Ectodermal cell (in vitro differentiated cells): Measurements from ENCODE around the gene LLGL2.

Experiments
- H3K27ac ChIP-seq: 2 replicates; pipeline ENCODE4 v1.7.0; 2013; ENCODE audit warnings: mild to moderate bottlenecking, low read depth, low read length; ENCODE audit not compliant: insufficient read depth, poor library complexity, severe bottlenecking
- H3K27me3 ChIP-seq: 2 replicates; pipeline ENCODE4 v1.7.0; 2013; ENCODE audit warnings: mild to moderate bottlenecking, low read length; ENCODE audit not compliant: insufficient read depth, control insufficient read depth, poor library complexity, severe bottlenecking
- H3K36me3 ChIP-seq: one replicate; pipeline ENCODE4 v1.7.0; 2013; ENCODE audit warnings: low read length; ENCODE audit not compliant: control insufficient read depth, insufficient read depth
- H3K4me1 ChIP-seq: one replicate; pipeline ENCODE4 v1.7.0; 2013; ENCODE audit warnings: low read length; ENCODE audit not compliant: control insufficient read depth, insufficient read depth
- H3K4me3 ChIP-seq: 2 replicates; pipeline ENCODE4 v1.7.0; 2013; ENCODE audit warnings: low read depth, low read length, control low read depth; ENCODE audit not compliant: insufficient read depth
- H3K9me3 ChIP-seq: 2 replicates; pipeline ENCODE4 v1.7.0; 2013; ENCODE audit warnings: mild to moderate bottlenecking, low read length, moderate library complexity; ENCODE audit not compliant: control insufficient read depth
- WGBS, 2 experiments: methylation state at CpG; one replicate each; pipeline ENCODE4 v1.1.7; 2013; ENCODE audit warnings: missing lambda C conversion rate in 2 of 2; 5-methylcytosine and 5-hydroxymethylcytosine counted together

The LLGL2 gene

DNA sequence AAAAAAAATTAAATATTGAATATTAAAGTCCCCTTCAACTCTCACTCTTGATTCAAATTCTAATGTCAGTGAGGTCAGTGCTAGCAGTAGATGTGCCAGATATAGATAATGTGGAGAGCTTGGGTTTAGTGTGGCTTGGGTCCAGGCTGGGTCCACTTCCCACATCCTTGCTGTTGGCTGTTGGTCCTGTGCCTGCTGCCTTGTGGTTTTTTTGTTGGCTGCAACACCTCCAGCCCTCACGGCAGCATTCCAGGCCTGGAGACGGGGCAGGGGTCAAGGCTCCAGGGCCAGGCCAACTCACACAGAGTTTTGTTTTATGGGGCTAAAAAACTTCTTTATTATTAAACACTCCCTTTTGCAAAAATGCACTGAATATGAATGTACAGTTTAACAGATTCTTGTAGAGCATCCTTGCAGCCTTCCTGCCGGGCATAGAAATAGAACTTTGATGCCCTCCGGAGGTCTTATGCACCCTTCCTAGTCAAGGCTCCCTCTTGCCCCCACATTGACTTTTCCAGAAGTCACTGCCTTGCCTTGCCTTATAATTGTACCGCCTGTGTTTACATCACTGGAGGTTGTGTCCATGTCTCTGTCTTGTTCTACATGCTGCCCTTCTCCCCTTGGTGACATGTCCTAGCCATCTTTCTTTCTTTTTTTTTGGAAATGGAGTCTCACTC, 36.6 kb downstream of the LLGL2 start:
- Histone ChIP-seq H3K27me3 (no peaks in the 10 kb centered on the region), H3K4me1 (peaks cover 10% of the 10 kb centered on the region), H3K9me3 (no peaks in the 10 kb centered on the region), H3K27ac (no peak overlapping the region), H3K4me3 (no peak overlapping the region), H3K36me3 (no peaks in the 10 kb centered on the region)
- 89% methylated on average over 5 of the region's 5 CpGs for WGBS, 2 experiments

- no peaks in the 10 kb centered on the region for H3K4me1 ChIP-seq
- H3K27ac ChIP-seq = no peak overlapping the region
- no peak overlapping the region for H3K4me3 ChIP-seq
- no peaks in the 10 kb centered on the region for H3K27me3 ChIP-seq
- no peaks in the 10 kb centered on the region for H3K36me3 ChIP-seq
- WGBS, 2 experiments = 93 to 94% methylated on average over 28 of the region's 28 CpGs
- no peaks in the 10 kb centered on the region for H3K9me3 ChIP-seq
Measured at GRCh38 chr17:75563063-75563758, 37.7 kb downstream of the LLGL2 start.

DNA sequence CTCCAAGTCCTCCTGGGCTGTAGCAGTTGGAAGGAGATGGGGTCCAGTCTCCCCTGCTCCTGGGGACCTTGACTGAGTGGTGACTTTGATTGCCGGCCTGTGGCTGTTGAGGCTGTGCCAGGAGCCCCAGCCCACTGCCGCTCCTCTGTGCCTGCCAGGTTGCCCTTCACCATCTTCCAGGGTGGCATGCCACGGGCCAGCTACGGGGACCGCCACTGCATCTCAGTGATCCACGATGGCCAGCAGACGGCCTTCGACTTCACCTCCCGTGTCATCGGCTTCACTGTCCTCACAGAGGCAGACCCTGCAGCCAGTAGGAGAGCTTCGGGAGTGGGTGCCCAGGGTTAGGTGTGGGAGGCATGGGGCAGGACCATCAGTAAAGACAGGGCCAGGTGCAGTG, 38.7 kb downstream of the LLGL2 start:
- Histone ChIP-seq H3K36me3 (no peaks in the 10 kb centered on the region), H3K9me3 (no peaks in the 10 kb centered on the region), H3K27me3 (no peaks in the 10 kb centered on the region), H3K4me3 (no peak overlapping the region), H3K4me1 (no peaks in the 10 kb centered on the region), H3K27ac (no peak overlapping the region)
- WGBS, 2 experiments = 94 to 96% methylated on average over 11 of the region's 11 CpGs

DNA sequence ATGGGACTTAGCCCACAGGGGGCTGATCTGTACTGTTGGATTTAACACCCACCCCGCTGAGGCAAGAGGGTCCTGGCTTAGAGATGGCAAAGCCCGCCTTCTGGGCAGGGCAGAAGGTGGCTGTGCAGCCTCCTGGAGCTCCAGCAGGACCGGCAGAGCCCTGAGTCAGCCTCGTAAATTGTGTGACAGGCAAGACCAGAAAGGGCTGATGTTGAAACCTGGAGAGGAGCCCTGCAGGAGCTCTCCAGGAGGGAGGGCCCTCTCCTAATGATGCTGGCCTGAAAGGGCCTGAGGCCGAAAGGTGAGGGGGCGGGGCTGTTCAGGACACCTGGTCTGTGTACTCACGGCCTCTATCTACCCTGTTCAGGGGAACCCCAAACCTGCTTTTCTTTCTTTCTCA, 39.6 kb downstream of the LLGL2 start:
- no peaks in the 10 kb centered on the region for H3K36me3 ChIP-seq
- no peak overlapping the region for H3K27ac ChIP-seq
- H3K27me3 ChIP-seq = no peaks in the 10 kb centered on the region
- WGBS, 2 experiments = 85 to 86% methylated on average over 7 of the region's 7 CpGs
- no peaks in the 10 kb centered on the region for H3K9me3 ChIP-seq
- H3K4me3 ChIP-seq = no peak overlapping the region
- no peaks in the 10 kb centered on the region for H3K4me1 ChIP-seq

GRCh38 chr17:75565618-75566017, 40.1 kb downstream of the LLGL2 start:
- H3K36me3 ChIP-seq = no peaks in the 10 kb centered on the region
- H3K27ac ChIP-seq = no peak overlapping the region
- H3K27me3 ChIP-seq = no peaks in the 10 kb centered on the region
- WGBS, 2 experiments = 94 to 95% methylated on average over 6 of the region's 6 CpGs
- no peaks in the 10 kb centered on the region for H3K4me1 ChIP-seq
- H3K9me3 ChIP-seq = no peaks in the 10 kb centered on the region
- no peak overlapping the region for H3K4me3 ChIP-seq

DNA sequence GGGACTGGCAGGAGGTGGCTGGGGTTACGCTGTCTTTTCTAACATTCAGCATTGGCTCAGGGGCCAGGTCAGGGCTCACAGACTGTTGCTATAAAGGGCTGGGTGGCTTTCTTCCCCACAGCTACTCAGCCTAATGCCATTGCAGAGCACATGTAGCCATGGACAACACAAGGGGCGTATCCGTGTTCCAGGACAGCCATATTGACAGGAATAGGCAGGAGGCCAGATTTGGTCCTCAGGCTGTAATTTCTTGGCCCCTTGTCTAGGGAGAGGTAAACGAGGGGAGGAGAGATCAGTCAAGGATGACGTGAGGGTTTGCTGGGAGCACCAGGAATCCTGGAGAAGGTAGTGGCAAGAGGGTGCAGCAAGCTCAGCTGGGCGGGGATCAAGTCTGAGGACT, 40.9 kb downstream of the LLGL2 start:
- Histone ChIP-seq H3K36me3 (no peaks in the 10 kb centered on the region), H3K9me3 (no peaks in the 10 kb centered on the region), H3K4me1 (no peaks in the 10 kb centered on the region), H3K27me3 (no peaks in the 10 kb centered on the region), H3K4me3 (no peak overlapping the region), H3K27ac (no peak overlapping the region)
- WGBS, 2 experiments = 87 to 88% methylated on average over 6 of the region's 6 CpGs

- Histone ChIP-seq H3K4me3 (no peak overlapping the region), H3K9me3 (no peaks in the 10 kb centered on the region), H3K27ac (no peak overlapping the region), H3K36me3 (no peaks in the 10 kb centered on the region), H3K4me1 (no peaks in the 10 kb centered on the region), H3K27me3 (no peaks in the 10 kb centered on the region)
- 91 to 93% methylated on average over 5 of the region's 5 CpGs for WGBS, 2 experiments
Measured at GRCh38 chr17:75566834-75567233, 41.3 kb downstream of the LLGL2 start.

DNA sequence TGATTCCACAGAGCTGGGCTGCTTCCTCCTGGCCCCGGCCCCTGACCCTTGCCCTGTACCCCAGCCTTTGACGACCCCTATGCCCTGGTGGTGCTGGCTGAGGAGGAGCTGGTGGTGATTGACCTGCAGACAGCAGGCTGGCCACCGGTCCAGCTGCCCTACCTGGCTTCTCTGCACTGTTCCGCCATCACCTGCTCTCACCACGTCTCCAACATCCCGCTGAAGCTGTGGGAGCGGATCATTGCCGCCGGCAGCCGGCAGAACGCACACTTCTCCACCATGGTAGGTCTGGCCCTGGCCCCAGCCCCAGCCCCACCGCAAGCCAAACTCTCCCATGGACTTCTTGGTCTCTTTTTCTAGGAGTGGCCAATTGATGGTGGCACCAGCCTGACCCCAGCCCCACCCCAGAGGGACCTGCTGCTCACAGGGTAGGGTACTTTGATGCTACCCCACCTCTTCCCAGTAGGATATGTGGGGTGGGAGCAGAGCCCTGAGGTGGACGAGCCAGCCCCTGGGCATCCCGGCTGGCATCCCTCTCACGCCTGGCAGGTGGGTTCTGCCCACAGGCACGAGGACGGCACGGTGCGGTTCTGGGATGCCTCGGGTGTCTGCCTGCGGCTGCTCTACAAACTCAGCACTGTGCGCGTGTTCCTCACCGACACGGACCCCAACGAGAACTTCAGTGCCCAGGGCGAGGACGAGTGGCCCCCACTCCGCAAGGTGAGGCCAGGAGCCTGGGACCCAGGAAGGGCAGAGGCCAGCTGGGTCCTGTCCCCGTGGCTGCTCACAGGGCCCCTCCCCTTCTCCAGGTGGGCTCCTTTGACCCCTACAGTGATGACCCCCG, 43.1 kb downstream of the LLGL2 start:
- H3K36me3 ChIP-seq = no peaks in the 10 kb centered on the region
- H3K27me3 ChIP-seq = no peaks in the 10 kb centered on the region
- no peaks in the 10 kb centered on the region for H3K9me3 ChIP-seq
- H3K4me1 ChIP-seq = no peaks in the 10 kb centered on the region
- no peak overlapping the region for H3K27ac ChIP-seq
- WGBS, 2 experiments = 94 to 96% methylated on average over 31 of the region's 31 CpGs
- H3K4me3 ChIP-seq = no peak overlapping the region

DNA sequence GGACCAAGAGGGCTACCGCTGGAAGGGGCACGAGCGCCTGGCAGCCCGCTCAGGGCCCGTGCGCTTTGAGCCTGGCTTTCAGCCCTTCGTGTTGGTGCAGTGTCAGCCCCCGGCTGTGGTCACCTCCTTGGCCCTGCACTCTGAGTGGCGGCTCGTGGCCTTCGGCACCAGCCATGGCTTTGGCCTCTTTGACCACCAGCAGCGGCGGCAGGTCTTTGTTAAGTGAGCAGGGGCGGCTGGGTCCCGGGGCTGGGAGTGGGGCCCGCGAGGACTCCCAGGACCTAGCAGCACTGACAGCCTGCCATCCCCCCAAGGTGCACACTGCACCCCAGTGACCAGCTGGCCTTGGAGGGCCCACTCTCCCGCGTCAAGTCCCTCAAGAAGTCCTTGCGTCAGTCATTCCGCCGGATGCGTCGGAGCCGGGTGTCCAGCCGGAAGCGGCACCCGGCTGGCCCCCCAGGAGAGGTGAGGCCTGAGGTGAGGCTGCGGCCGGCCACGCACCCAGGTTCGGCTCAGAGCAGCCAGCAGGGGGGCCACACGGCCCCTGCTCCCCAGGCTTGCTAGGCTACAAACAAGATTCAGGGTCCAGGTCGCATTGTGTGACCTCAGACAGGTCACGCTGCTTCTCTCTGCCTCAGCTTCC, 44.7 kb downstream of the LLGL2 start:
- H3K27me3 ChIP-seq = no peaks in the 10 kb centered on the region
- H3K9me3 ChIP-seq = no peaks in the 10 kb centered on the region
- 94 to 95% methylated on average over 35 of the region's 35 CpGs for WGBS, 2 experiments
- no peaks in the 10 kb centered on the region for H3K36me3 ChIP-seq
- H3K4me3 ChIP-seq = no peak overlapping the region
- H3K4me1 ChIP-seq = no peaks in the 10 kb centered on the region
- no peak overlapping the region for H3K27ac ChIP-seq

DNA sequence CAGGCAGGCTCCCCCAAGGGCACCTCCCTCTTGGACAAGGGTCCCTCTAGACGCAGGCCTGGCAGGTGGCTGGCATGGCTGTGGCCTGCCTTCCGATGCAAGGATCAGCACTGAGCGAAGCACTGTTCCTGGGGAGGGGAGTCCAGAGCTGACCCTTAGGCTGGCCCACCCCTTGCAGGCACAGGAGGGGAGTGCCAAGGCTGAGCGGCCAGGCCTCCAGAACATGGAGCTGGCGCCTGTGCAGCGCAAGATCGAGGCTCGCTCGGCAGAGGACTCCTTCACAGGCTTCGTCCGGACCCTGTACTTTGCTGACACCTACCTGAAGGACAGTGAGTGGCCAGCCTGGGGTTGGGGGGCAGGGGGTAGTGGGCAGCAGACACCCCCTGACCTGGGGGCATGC, 45.3 kb downstream of the LLGL2 start:
- WGBS, 2 experiments = 96% methylated on average over 11 of the region's 11 CpGs
- Histone ChIP-seq H3K27ac (no peak overlapping the region), H3K36me3 (no peaks in the 10 kb centered on the region), H3K4me1 (no peaks in the 10 kb centered on the region), H3K4me3 (no peak overlapping the region), H3K27me3 (no peaks in the 10 kb centered on the region), H3K9me3 (no peaks in the 10 kb centered on the region)
